Measurements from ENCODE around the gene KCTD13.
"Not testable (repeated sequence)": the region's sequence is repeated elsewhere in the genome, so short reads cannot be mapped to it uniquely, and the experiment has no call there.

Gene KCTD13

GRCh38 chr16:29877266-29877961 is 48.6 kb downstream of the KCTD13 start:
- peak; percentile 21 for DNase-seq

DNA sequence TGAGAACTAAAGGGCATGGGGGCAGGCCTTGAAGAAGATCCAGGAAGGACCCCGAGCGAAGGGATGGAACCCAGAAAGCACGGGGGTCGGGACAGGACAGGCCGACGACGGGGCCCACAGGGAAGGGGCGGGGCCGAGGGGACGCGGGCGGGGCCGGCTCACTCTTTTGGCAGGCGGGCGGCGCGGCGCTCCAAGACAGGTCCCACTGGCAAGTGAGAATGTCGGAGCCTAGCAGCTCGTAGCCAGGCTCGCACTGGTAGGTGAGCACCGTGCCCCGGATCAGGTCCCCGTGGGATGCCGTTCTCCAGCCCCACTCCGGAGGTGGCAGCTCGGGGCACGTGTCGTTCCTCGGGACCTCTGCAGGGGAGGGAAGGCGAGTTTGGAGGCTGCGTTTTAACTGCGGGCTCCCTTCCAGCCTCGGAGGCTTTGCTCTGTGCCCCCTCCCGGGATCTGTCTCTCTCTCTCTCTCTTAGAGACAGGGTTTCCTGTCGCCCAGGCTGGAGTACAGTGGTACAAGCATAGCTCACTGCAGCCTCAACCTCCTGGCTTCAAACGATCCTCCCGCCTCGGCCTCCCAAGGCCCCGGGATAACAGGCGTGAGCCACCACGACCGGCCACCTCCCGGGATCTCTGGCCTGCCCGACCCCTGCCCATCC is 49.3 kb downstream of the KCTD13 start:
- peak; percentile 33 for DNase-seq

- DNase-seq, result no peak
These were observed 49.8 kb downstream of the KCTD13 start for GRCh38 chr16:29876217-29876593.

DNA sequence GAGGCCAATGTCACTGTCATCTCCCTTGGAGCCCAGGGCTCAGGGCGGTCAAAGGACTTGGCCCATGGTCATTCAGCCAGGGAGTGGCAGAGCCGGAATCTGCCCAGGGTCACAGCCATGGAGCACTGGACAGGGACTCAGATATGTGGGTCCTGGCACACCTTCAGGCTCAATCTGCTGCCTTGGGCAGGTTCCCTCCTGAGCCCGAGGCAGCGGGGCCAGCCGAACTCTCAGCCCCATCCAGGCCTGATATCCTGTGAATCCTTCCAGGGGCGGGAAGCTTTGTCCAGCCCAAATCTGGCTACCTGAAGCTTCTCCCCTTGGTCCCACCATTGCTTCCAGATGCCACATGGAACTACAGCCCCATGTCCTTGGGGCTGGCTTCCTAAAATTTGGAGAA is 50.8 kb downstream of the KCTD13 start:
- no peak for DNase-seq

GRCh38 chr16:29873319-29873718 is 52.7 kb downstream of the KCTD13 start:
- DNase-seq, result no peak

- no peak for DNase-seq
These were observed 54.0 kb downstream of the KCTD13 start for GRCh38 chr16:29871822-29872546.

GRCh38 chr16:29869067-29869466 is 57.0 kb downstream of the KCTD13 start:
- not testable (repeated sequence) for DNase-seq

- DNase-seq, result no peak
These were observed 57.5 kb downstream of the KCTD13 start for GRCh38 chr16:29868396-29869009.

DNA sequence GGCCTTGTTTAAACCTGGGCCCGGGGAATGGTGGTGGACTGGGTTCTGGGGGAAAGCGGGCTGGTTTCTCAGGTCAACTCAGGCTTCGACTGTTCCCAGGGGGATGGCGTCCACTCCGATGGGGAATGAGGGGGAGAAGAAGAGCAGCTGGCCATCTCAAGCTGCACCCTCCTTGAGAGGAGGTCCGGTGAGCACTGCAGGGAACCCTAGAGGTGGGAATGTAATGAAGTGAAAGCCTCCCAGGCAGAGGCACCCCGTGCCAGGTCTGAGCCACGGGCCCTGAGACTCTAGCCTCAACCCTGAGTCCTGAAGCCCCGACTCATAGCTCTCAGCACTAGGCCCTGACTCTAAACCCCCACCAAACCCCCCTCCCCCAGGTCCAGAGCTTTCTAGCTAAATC is 61.8 kb downstream of the KCTD13 start:
- DNase-seq, result no peak

- DNase-seq, result no peak
These were observed 62.4 kb downstream of the KCTD13 start for GRCh38 chr16:29863669-29863984.

DNA sequence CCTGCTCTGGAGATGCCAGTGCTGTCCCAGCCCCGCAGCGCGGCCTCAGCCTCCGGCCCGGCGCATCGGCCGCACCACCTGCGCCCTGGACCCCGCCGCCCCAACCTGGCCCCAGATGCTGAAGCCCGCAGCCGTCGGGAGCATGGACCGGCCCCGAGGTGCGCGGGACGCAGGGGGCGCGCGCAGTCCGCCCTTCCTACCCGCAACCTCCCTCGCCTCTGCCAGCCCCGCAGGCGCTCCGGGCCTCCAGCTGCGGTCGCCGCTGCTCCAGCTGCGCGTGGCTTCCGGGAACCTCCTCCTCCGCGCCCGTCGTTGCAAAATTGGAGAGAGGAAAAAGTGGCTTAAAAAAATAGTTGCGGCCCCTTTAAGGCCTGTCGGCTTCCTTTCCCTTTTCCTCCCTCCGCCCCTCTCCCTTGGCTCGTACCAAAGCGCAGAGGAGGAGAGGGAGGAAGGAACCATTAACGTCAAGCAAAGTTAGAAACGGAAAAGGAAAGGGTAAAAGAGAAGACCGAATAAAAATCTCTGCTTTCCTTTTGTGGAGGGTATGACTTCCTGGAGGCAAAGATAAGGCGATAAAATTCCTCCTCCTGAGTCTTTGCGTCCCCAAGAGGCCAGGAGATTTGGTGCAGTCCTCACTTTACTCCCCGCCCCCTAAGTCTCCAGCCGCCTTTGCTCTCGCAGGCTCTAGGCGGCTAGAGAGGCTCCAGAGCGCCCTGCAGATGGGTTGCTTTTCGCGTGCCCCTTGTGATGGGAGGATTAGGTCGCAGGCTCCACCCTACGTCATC is 63.0 kb downstream of the KCTD13 start, which contains the start of gene CDIPT:
TSS of gene CDIPT (minus strand) at position 343 of the 785 bp plus-strand sequence. CDS start 369 bp downstream, outside the sequence.
- DNase-seq, result peak; percentile 87

DNA sequence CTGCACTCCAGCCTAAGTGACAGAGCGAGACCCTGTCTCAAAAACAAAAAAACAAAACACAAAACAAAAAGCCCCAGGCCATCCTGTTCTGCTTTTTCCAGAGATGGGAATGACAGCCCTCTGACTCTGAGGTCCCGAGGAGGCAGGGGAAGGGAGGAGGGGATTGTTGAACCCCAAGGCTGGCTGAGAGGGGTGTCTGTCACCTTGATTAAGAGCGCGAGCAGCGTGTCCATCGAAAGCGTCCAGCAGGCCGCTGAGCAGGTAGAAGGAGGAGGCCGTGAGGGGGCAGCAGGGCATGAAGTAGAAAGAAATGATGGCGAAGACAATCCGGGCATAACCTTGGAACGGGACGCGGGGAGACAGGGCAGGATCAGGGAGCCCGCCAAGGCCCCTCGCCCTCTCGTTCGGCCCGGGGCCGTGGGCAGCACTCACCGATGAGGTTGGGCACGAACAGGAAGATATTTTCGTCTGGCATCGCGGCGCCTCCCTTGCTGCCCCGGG is 63.6 kb downstream of the KCTD13 start:
- DNase-seq, result no peak

GRCh38 chr16:29860218-29860617 is 65.8 kb downstream of the KCTD13 start:
- DNase-seq, result no peak

- DNase-seq, result no peak
These were observed 67.1 kb downstream of the KCTD13 start for GRCh38 chr16:29858974-29859373.

GRCh38 chr16:29858149-29858849 is 67.7 kb downstream of the KCTD13 start:
- DNase-seq, result no peak

- no peak for DNase-seq
These were observed 68.8 kb downstream of the KCTD13 start for GRCh38 chr16:29857133-29857760.
